ENCODE data around the gene CLN6.

- TF ChIP-seq CTCF (IDR thresholded peaks at IDR 0.05; ENCODE audit: low read depth, low read length), result no peak
- TF ChIP-seq EZH2phosphoT487 (IDR thresholded peaks at IDR 0.05; ENCODE audit: low read depth), result no peak
These were observed 71.4 kb downstream of the CLN6 start for GRCh38 chr15:68158046-68158628.
